GM23248 (cell line): ENCODE results near the gene ABLIM1. TPM values are rescaled to one million over a fixed set of nuclear protein-coding genes. Genes with fewer than 3 reads are reported as not detected.

ENCODE experiments used
- DNase-seq: peaks from one replicate; pipeline ENCODE4 v3.0.0-alpha.2; 2015
- H2AFZ ChIP-seq: fragments of 200-600 bp; sonication (generic); 2 replicates; pipeline ENCODE4 v1.6.1; 2016; ENCODE audit warnings: antibody characterized with exemption
- H3F3A ChIP-seq: fragments of 200-600 bp; sonication (generic); 2 replicates; pipeline ENCODE4 v1.6.1; 2016; ENCODE audit warnings: mild to moderate bottlenecking, antibody characterized with exemption, mixed run types; ENCODE audit not compliant: insufficient read depth
- H3K27ac ChIP-seq: fragments of 200-600 bp; sonication (generic); 2 replicates; pipeline ENCODE4 v1.5.1; 2016; ENCODE audit warnings: mild to moderate bottlenecking
- H3K27me3 ChIP-seq: fragments of 200-600 bp; sonication (generic); replicated peaks from 2 replicates; pipeline ENCODE4 v1.6.1; 2016; ENCODE audit warnings: mild to moderate bottlenecking; ENCODE audit not compliant: insufficient read depth
- H3K36me3 ChIP-seq: fragments of 200-600 bp; sonication (generic); 2 replicates; pipeline ENCODE4 v1.6.1; 2016; ENCODE audit warnings: low read depth, mild to moderate bottlenecking
- H3K4me1 ChIP-seq: fragments of 200-600 bp; sonication (generic); 2 replicates; pipeline ENCODE4 v1.6.1; 2016; ENCODE audit warnings: mild to moderate bottlenecking; ENCODE audit not compliant: insufficient read depth
- H3K4me2 ChIP-seq: fragments of 200-600 bp; sonication (generic); one replicate; pipeline ENCODE4 v1.6.1; 2016; ENCODE audit warnings: mild to moderate bottlenecking; ENCODE audit not compliant: unreplicated experiment
- H3K4me3 ChIP-seq: fragments of 200-600 bp; sonication (generic); 2 replicates; pipeline ENCODE4 v1.5.1; 2016; ENCODE audit warnings: mild to moderate bottlenecking
- H3K79me2 ChIP-seq: fragments of 200-600 bp; sonication (generic); 2 replicates; pipeline ENCODE4 v1.6.1; 2016; ENCODE audit warnings: mild to moderate bottlenecking; ENCODE audit not compliant: insufficient read depth
- H3K9ac ChIP-seq: fragments of 200-600 bp; sonication (generic); 2 replicates; pipeline ENCODE4 v1.6.1; 2016; ENCODE audit warnings: mild to moderate bottlenecking
- H3K9me2 ChIP-seq: fragments of 200-600 bp; sonication (generic); 2 replicates; pipeline ENCODE4 v1.6.1; 2016; ENCODE audit warnings: mixed run types, mild to moderate bottlenecking, moderate library complexity; ENCODE audit not compliant: insufficient read depth
- H3K9me3 ChIP-seq: fragments of 200-600 bp; sonication (generic); one replicate; pipeline ENCODE4 v1.6.1; 2017; ENCODE audit warnings: low read depth
- H4K20me1 ChIP-seq: fragments of 200-600 bp; sonication (generic); 2 replicates; pipeline ENCODE4 v1.6.0; 2016; ENCODE audit not compliant: insufficient read depth
- EZH2 ChIP-seq: fragments of 200-600 bp; sonication (generic); IDR thresholded peaks from 2 replicates; pipeline ENCODE4 v1.6.1; 2018; ENCODE audit warnings: antibody characterized with exemption, mild to moderate bottlenecking; ENCODE audit not compliant: insufficient read depth, poor library complexity, severe bottlenecking
- EZH2phosphoT487 ChIP-seq: fragments of 200-600 bp; sonication (generic); IDR thresholded peaks from 2 replicates; pipeline ENCODE4 v1.6.1; 2018; ENCODE audit warnings: antibody characterized with exemption, moderate library complexity, mild to moderate bottlenecking, low read depth; ENCODE audit not compliant: insufficient read depth
- WGBS, 2 experiments: methylation state at CpG; one replicate each; pipeline ENCODE4 v1.1.6; 2015 to 2017; ENCODE audit warnings: low lambda C conversion rate in 2 of 2, low coverage in 1 of 2; ENCODE audit errors: missing lambda C conversion rate in 2 of 2; 5-methylcytosine and 5-hydroxymethylcytosine counted together
- in situ Hi-C: fragments of 300-500 bp; cut with MboI; formaldehyde crosslinking; loops from 2 replicates; pipeline ENCODE4 v1.15.0; 2020
- polyA plus RNA-seq: library from polyadenylated mRNA; unstranded; fragments of >200 nt; fragmentation: Nextera tagmentation; extraction: Ambion mirVana; gene quantifications from 2 replicates; pipeline ENCODE4 v1.2.1, GENCODE V29; 2016
- total RNA-seq: library from RNA; depleted of rRNA; stranded (reverse); fragments of >200 nt; shearing (Covaris generic); gene quantifications from 2 replicates; pipeline ENCODE4 v1.2.3, GENCODE V29; 2014

Gene ABLIM1
- total and polyA plus RNA-seq, 2 experiments from 2014 or later: 0.54 to 0.78 TPM

DNA sequence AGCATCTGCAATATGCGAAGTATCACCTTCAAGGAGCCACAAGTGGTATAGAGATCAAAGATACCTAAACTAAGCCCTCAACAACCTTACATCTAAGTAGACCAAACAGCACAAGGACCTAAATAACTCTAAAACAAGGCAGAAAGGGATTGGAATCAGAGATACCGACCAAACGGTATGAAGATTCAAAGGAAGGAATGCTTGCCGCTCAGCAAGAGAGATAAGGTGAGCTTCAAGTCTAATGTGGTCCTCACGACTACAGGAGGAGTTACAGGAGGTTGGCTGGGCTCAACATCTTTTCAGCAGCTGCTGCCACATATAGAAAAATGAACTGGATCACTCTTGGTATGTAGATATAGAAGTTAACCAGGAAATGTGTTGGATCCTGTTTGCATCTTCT is 11.6 kb downstream of the ABLIM1 start:
- no peaks in the 10 kb centered on the region for H3K36me3 ChIP-seq
- H3K4me3 ChIP-seq: no peak overlapping the region
- WGBS, 2 experiments: 81 to 86% methylated on average over 5 of the region's 5 CpGs

GRCh38 chr10:114645706-114646105 is 12.4 kb downstream of the ABLIM1 start:
- Histone ChIP-seq H3K9me2 (no peaks in the 10 kb centered on the region), H3K9ac (no peak overlapping the region), H3F3A (peaks cover 11% of the 10 kb centered on the region), H3K27me3 (peaks cover 35% of the 10 kb centered on the region), H3K4me1 (peaks cover 18% of the 10 kb centered on the region), H3K79me2 (no peaks in the 10 kb centered on the region), H3K4me2 (no peak overlapping the region), H3K27ac (no peak overlapping the region), H3K9me3 (no peaks in the 10 kb centered on the region), H2AFZ (no peak overlapping the region), H4K20me1 (no peaks in the 10 kb centered on the region), H3K36me3 (no peaks in the 10 kb centered on the region), H3K4me3 (no peak overlapping the region)
- TF ChIP-seq EZH2: no peak
- WGBS, 2 experiments: 89 to 92% methylated on average over 3 of the region's 3 CpGs
- in situ Hi-C loops: no loop called here
- DNase-seq: no peak

More for the DNA sequence above, 11.6 kb downstream of the ABLIM1 start:
- H3K79me2 ChIP-seq: no peaks in the 10 kb centered on the region
- no peak overlapping the region for H3K9ac ChIP-seq
- H3K9me3 ChIP-seq: no peaks in the 10 kb centered on the region
- H3K27ac ChIP-seq: no peak overlapping the region
- in situ Hi-C loops: no loop called here
- peaks cover 41% of the 10 kb centered on the region for H3K27me3 ChIP-seq
- H3F3A ChIP-seq: peaks cover 11% of the 10 kb centered on the region
- H3K4me1 ChIP-seq: peaks cover 18% of the 10 kb centered on the region
- TF ChIP-seq EZH2phosphoT487 (no peak), EZH2 (no peak)
- H4K20me1 ChIP-seq: no peaks in the 10 kb centered on the region
- no peak for DNase-seq
- H3K4me2 ChIP-seq: no peak overlapping the region
- H2AFZ ChIP-seq: no peak overlapping the region
- H3K9me2 ChIP-seq: no peaks in the 10 kb centered on the region

DNA sequence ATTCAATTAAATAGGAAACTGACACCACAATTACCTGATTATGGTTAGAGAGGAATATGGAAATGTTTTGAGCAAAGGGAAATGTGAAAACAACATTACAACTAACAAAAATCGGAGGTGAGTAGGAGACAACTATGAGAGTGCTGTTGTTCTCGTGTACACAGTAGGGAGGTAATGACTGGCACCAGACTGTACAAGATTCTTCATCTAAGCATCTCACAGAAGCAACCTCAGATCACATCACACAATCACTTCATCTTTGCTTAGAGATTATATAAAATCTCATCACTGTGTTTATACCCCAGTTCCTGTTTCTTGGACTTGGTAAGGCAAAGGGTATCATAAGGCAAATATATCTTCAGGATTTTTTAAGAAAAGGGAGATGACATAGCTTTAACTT is 14.9 kb downstream of the ABLIM1 start:
- Histone ChIP-seq H3K36me3 (no peaks in the 10 kb centered on the region), H3K27me3 (peaks cover 35% of the 10 kb centered on the region), H3F3A (peaks cover 18% of the 10 kb centered on the region), H2AFZ (no peak overlapping the region), H3K4me3 (no peak overlapping the region), H4K20me1 (no peaks in the 10 kb centered on the region), H3K79me2 (no peaks in the 10 kb centered on the region), H3K27ac (no peak overlapping the region), H3K4me1 (peaks cover 22% of the 10 kb centered on the region), H3K9ac (no peak overlapping the region), H3K9me2 (no peaks in the 10 kb centered on the region), H3K4me2 (no peak overlapping the region), H3K9me3 (no peaks in the 10 kb centered on the region)
- DNase-seq: no peak
- in situ Hi-C loops: no loop called here
- TF ChIP-seq EZH2 (no peak), EZH2phosphoT487 (no peak)
- 52 to 75% methylated on average over 2 of the region's 2 CpGs for WGBS, 2 experiments

DNA sequence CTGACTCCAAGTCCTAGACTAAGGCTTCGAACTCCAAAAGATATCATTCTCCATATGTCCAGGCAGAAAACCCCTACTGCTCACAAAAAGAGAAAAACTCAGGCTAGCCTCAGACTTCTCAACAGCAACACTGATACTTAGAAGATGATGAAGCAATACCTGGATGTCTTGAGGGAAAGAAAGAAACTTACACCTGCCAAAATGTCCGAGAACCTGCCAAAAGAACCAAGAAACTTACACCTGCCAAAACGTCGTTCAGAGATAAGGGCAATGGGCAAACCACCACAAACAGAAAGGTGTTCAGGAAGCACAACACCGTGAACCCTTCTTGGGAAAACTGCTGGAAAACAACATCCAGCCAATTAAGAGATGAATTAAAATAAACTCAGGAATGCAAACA is 15.3 kb downstream of the ABLIM1 start:
- Histone ChIP-seq H3K27ac (no peak overlapping the region), H3F3A (peaks cover 15% of the 10 kb centered on the region), H3K4me2 (no peak overlapping the region), H2AFZ (no peak overlapping the region), H3K9me2 (no peaks in the 10 kb centered on the region), H3K4me1 (peaks cover 18% of the 10 kb centered on the region), H3K27me3 (peaks cover 35% of the 10 kb centered on the region), H3K9me3 (no peaks in the 10 kb centered on the region), H3K79me2 (no peaks in the 10 kb centered on the region), H4K20me1 (no peaks in the 10 kb centered on the region), H3K36me3 (no peaks in the 10 kb centered on the region), H3K4me3 (no peak overlapping the region), H3K9ac (no peak overlapping the region)
- no peak for DNase-seq
- in situ Hi-C loops: no loop called here
- TF ChIP-seq EZH2 (no peak), EZH2phosphoT487 (no peak)
- WGBS, 2 experiments: 77 to 79% methylated on average over 5 of the region's 5 CpGs
